Prostate gland (tissue), 2 donors: Measurements from ENCODE around the gene RPL10.

Experiments
- CTCF ChIP-seq, 4 experiments: fragments of 200-600 bp in 2 of 4; fragments of 450-650 bp in 2 of 4; sonication (generic) in 2 of 4; IDR thresholded peaks; 1 replicate in 3 of 4; 2 replicates in 1 of 4; pipeline ENCODE4 v1.5.1; 2016 to 2019; ENCODE audit warnings: antibody characterized with exemption in 4 of 4, mild to moderate bottlenecking in 2 of 4, moderate library complexity in 2 of 4
- POLR2A ChIP-seq: fragments of 450-650 bp; IDR thresholded peaks from one replicate; pipeline ENCODE4 v1.6.1; 2016; ENCODE audit warnings: antibody characterized with exemption, mild to moderate bottlenecking
- POLR2AphosphoS5 ChIP-seq: sonication (generic); formaldehyde crosslinking; IDR thresholded peaks from one replicate; pipeline ENCODE4 v1.6.1; 2017; ENCODE audit warnings: antibody characterized with exemption

- TF ChIP-seq CTCF (IDR thresholded peaks at IDR 0.05) (no peak), POLR2AphosphoS5 (no peak), POLR2A (no peak)
These were observed 42.9 kb upstream of the RPL10 start for GRCh38 chrX:154355094-154355775.
